Activated T-cell treated with anti-CD3 and anti-CD28 coated beads, Interleukin-2, amount 50 U/mL, for 1 hour (primary cell): ENCODE results near the gene MAP3K3.
A peak's percentile ranks its signal among the peaks of the same experiment; 100 is the strongest.

ENCODE experiments used
- DNase-seq: peaks from one replicate; pipeline ENCODE4 v3.0.0-alpha.2; 2020

Gene MAP3K3

DNA sequence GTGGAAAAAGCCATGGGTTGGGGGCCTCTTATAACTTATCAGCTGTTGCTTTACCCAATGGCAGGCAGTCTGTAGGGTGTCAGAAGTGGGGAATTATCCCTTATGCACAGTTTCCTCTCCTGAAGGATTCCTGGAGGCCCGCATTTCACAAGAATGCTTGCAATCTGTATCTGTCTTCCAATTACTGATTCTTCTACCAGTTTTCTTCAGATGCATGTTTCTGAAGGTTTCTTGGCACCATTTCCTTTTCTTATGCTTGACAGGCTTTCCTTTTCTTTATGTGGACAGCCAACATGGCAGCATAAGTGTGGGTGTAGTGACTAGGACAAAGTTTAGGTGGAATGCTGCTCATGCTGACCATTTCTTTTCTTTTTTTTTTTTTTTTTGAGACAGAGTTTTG is 36.1 kb downstream of the MAP3K3 start:
- no peak for DNase-seq

DNA sequence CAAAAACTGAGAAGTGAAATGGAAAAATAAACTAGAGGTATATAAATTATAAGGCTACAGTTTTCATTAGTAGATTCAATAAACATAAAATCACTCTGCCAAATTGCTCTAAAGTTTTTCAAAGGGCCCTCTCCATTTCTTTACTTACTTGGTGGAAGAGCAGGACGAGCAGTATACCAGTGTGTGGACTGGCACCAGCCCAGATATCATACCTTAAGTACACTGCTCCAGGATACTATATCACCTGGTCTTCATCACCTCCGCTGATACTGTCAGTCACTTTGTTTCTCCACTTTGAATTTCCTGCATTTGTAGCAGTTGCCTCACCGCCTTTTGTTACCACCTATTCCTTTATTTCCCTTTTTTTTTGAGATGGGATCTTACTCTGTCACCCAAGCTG is 37.6 kb downstream of the MAP3K3 start:
- no peak for DNase-seq

DNA sequence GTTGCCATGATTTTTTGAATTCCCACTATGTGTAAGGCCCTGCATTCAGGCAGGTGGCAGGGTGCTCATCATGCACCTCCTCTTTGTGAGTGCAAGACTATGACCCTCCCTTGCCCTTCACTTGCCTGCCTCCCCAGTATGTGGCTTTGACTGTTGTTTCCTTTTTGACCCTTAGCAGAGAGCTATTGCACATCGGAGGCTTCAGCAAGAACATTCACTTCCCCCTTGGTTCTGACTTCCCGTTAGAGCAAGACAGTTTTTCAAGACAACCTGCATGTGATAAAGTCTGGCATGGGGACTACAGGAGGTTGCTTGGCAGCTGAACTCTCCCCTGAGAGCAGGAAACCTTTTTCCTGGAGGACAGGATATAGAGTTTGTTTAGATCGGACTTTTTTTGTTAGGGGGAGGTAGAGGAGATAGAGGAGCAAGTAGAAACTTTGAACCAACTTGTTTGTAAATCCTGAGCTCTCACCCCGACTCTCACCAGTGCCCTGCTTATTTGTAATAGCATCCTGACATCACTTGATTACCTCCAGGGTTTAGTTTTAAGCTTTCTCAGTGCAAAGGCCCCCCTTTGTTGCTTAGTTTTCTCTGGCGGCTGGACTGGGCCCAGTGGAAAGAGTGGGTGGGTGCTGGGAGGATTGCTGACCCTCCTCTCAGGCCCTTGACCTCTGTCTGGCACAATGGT is 43.5 kb downstream of the MAP3K3 start:
- no peak for DNase-seq

DNA sequence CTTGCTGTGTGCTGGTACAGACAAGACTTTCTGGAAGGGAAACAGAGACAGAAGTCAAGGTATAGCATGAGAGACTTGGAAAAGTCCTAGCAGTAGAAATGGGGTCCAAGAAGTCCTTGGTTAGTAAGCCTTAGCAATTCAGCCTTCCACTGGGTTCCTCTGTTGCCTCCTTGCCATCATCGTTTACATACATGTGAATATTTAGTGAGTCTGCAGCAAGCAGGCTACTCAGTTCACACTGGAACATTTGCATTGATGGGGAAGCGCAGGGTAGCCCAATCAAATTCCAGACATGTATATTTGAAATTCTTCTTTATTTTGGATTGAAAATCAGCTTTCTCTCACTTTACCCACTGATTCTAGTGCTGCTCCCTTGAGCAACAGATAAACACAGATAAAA is 50.6 kb downstream of the MAP3K3 start:
- no peak for DNase-seq

DNA sequence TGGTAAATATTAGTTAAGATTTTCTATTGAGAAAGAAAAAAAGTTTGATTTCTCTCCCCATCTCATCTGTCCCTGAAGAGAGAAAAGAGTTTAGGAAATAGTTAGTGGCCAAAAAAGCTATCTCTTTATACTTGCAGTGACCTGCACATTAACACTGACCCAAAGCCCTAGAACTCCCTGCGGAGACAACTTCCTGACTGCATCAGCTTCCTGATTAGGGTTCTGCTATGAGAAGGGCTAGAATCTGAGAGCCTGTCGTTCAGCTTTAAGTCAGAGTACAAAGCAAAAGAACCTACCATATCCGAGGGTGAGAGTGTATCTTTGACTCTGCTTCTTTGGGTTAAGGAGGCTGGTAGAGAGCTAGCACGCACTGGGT is 53.0 kb downstream of the MAP3K3 start:
- DNase-seq, result no peak

DNA sequence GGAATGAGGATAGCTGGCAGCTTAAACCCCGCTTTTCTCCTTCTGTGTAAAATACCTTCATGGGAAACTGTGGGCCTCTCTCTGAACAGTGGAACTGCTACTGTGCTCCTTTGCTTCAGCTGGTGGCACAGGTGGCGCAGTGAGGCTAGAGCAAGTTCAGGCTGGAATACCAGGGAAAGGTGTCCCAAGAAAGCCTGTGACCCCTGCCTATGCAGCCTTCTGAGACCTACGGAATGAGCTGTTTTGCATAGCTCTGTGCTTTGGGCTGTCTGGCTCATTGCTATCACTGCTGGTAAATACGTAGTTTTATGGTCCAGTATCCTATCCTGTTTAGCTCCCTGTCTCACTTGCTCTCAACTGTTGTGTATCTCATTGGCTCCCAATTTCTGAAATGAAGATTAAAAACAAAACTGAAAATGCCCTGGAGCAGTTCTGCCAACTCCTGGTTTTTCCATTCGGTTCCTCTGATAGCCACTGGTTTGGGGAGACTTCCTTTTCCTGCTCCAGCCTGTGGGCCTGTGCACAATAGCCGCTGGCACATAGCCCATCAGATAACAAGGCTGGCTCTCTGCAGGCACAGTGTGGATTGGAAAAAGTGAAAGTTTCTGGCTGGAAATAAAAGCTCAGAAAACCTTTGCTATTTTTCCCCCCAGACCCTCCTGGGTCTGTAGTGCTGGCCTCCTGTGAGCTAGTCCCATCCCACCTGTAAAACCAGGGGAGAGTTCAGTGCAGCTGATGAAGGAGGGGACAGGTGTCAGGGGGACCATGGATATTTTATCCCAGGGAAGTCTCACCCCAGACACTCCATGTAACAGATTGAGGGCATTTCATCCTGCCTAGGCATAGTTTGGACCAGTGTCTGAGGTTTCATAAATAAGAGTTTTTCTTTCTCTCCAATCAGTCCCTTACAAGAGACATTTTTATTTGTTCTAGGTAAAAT is 53.7 kb downstream of the MAP3K3 start:
- no peak for DNase-seq

DNA sequence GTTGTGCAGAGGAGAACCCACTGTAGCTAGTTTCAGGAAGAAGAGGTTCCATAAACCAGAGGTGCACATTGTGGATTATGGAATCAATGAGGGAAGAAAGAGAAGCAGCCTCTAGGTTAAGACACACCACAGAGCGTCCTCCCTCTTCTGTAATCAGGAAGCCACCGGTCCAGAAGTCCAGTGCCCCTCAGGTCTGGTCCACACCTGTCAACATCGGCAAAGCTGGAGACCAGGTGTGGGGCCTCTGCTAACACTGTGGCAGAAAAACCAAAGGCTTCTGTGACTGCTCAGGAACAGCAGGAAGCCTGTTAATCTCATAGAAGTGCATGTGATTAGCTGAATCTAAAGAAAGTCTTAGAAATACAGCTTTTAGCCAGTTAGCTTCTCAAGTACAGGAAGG is 54.4 kb downstream of the MAP3K3 start:
- no peak for DNase-seq

DNA sequence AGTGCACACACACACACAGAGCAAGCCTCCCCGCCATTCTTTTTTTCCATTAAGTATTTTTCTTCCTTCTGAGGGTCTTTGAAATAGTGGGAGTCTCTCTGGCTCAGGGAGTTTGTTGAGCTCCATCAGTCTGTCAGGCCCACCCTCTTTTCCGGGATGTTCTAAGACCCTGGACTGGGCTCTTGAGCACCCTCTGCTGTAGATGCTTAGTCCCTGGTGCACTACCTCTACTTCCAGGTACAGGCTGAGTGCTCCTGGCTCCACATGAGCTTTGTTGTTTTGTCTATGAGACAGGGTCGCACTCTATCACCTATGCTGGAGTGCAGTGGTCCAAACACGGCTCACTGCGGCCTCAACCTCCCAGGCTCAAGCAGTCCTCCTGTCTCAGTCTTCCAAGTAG is 57.0 kb downstream of the MAP3K3 start:
- no peak for DNase-seq

DNA sequence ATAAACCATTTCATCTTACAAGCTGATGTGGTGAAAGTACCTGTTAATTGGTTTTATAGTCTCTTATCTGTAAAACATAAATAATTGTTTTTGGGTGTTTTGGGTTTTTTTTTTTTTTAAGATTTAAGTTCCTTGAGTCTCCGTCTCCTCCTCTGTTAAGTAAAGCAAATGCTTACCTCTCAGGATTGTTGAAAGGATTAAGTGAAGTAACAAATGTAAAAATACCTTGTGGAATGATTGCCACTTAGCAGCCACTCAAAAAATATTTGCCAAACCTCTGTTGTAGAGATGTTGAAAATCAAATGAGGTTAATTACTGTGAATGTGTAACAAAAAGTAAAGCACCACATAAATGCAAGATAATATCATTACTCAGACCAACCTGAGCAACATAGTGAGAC is 58.5 kb downstream of the MAP3K3 start:
- DNase-seq, result no peak

DNA sequence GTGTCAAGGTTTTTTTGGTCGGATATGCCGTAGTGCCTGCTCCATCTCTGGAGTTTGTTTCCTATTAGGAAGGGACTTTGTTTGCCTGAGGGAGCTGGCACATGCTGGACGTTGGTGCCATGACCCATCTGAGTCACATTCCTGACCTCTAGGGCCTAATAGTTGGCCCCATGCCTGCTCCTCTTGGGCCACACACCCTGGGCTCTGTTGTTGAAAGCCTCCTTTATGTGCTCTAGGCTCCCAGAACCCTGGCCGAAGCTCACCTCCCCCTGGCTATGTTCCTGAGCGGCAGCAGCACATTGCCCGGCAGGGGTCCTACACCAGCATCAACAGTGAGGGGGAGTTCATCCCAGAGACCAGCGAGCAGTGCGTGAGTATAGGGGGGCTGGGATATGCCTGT is 59.3 kb downstream of the MAP3K3 start:
- no peak for DNase-seq

DNA sequence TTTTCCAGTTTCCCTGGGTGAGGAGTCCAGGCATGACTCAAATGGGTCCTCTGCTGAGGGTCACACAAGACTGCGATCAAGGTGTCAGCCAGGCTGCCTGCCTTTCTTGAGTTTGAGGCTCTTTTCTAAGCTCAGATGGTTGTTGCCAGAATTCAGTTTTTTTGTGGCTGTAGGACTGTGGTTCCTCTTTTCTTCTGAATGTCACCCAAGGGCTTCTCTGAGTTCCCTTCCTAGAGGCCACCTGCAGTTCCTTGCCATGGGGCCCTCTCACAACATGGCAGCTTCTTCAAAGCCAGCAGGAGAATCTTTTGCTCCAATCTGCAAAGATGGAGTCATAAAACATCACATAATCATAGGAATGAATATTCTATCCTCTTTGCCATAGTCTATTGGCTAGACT is 60.2 kb downstream of the MAP3K3 start:
- no peak for DNase-seq

DNA sequence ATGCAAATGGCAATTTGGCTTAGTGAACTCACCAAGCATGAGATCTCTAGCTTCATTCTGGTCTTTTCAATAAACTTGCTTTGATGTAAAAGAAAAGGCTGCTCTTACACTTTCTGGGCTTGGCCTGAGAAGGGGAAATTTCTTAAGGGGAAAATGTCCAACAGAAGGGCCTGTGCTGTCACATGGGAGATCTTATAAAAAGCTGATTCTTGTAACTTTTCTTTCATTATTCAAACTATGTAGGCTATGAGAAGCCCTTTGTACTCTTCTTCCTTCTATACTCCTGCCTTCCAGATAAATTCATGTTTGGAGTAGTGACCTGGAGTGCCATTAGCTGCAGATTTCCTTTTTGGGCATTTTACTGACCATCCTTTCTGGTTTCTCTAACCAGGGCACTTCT is 60.8 kb downstream of the MAP3K3 start:
- no peak for DNase-seq

DNA sequence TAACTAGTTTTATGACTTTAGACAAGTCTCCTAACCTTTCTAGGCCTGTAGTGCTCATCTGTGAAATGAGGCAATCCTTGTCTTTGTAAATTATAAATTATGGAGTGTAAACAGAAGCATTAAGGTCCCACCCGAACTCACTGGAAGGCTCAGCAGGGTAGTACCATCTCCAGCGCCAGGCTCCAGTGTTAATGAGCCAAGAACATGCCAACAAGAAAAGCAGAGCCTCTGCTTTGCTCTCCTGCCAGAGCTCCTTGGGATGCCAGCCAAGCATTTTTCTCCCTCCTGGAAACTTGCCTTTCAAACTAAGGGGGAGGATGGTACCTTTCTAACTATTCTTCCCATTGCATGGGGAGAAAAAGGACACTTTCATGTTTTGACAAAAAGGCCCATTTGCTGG is 62.8 kb downstream of the MAP3K3 start:
- no peak for DNase-seq

DNA sequence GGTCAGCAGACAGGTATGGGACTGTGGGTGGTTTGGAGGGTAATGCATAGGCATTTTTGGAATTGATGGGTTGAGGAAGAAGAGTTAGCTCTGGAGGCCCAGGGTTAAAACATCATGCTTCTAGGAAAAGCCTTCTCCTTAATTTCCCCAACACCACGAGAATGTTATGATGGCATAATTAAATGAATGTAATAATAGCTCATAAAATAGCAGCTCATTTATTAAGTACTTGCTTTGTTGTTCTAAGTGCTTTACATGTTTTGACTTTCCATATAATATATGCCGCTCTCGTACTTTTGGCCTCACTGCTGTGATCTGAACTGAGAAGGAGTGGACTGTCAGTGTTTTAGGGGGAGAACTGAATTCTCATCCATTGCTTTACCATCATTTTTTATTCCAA is 63.4 kb downstream of the MAP3K3 start:
- DNase-seq, result no peak

DNA sequence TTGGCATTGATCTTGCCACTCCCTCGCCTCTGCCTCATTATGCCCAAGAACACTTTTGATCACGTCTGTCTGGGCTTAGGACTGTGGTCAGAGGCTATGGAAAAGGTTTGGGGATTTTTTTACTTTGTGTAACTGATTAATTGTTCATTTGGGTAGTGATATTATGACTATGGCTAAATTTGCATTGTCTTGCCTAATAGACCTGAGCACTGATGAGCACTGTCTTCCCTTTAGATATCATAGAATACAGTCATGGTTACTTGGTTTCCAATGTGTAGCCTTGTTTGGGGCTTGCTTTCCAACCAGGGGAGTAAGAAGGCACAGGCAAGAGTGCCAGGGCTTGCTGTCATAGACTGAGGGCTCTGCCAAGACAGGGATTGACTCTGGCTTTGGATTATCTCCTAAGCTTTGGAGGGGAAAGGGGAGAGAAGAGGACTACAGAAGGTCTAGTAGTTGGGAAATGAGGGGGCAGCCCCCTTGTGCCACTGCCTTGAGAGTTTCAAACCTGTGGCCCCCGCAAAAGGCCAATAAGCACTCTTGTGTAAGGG is 64.0 kb downstream of the MAP3K3 start:
- no peak for DNase-seq

DNA sequence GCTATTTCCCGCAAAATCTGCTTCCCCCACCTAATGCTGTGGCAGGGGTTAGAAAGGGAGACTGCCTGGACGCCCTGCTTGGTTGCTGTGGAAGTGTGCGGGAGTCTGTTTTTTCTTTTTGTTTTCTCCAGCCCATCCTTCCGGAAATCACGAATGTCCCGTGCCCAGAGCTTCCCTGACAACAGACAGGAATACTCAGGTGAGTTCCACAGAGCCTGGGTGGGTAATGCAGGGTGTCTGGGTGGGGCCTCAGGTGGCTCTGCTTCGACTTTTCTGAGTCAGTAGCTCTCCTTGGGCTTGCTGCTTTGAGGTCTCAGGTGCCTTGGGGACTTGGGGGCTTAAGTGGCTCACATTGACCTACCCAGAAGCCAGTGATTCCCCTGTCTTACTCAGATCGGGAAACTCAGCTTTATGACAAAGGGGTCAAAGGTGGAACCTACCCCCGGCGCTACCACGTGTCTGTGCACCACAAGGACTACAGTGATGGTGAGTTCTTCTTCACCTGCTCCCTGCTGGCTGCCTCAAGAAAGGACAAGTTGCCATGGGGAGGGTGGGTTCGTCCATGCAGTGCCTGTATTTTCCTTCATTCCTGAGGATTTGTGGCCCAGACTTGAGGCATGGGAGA is 66.3 kb downstream of the MAP3K3 start:
- DNase-seq, result no peak

DNA sequence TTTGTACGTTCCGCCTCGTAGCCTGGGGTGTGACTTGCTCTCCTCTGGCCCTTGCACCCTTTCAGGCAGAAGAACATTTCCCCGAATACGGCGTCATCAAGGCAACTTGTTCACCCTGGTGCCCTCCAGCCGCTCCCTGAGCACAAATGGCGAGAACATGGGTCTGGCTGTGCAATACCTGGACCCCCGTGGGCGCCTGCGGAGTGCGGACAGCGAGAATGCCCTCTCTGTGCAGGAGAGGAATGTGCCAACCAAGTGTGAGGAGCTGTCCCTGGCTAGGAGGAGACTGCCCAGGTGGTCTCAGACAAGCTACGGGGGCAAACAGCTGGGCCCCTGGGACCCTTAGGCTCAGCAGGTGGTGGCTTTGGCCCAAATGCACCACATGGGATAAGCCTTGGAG is 67.3 kb downstream of the MAP3K3 start:
- no peak for DNase-seq

DNA sequence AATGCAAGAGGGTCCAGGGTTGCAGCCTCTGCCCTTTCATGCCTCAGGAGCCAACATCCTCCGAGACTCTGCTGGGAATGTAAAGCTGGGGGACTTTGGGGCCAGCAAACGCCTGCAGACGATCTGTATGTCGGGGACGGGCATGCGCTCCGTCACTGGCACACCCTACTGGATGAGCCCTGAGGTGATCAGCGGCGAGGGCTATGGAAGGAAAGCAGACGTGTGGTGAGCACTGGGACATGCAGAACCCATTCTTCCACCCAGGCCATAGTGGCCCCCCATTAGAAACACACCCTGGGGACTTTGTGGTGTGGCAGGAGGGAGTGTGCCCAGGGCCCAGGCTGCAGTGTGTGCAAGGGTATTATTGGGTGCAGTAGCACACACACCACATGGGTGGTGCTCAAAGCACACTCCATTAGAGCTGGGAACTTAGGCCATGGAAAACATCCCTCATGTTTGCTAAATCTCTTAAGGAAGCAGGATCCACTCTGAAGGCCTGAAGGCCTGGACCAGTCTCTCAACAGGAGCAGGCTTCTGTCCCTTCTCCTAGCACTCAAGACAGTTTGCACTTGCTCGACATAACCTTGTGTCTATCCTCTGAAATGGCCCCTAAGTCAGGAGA is 70.1 kb downstream of the MAP3K3 start:
- DNase-seq, result no peak

DNA sequence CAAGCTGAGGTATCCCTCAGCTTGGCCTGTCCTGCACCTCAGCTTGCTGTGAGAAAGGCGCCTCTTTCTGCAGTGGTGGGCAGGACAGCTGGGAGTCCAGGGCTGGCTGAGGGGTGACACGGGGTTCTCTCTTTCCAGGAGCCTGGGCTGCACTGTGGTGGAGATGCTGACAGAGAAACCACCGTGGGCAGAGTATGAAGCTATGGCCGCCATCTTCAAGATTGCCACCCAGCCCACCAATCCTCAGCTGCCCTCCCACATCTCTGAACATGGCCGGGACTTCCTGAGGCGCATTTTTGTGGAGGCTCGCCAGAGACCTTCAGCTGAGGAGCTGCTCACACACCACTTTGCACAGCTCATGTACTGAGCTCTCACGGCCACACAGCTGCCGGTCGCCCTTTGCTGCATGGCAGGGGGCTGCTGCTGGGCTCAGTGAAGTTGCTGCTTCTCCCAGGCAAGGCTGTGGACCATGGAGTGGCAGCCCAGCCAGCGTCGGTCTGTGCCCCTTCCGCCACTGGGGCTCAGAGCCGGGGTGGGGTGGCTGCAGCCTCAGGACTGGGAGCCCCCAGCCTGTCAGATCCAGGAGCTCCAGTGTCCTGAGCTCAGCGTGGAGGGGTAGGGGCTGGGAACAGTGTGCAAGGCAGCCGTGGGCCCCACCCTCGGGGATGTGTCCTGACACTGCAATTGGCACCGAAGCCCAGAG is 71.3 kb downstream of the MAP3K3 start:
- DNase-seq, result no peak

DNA sequence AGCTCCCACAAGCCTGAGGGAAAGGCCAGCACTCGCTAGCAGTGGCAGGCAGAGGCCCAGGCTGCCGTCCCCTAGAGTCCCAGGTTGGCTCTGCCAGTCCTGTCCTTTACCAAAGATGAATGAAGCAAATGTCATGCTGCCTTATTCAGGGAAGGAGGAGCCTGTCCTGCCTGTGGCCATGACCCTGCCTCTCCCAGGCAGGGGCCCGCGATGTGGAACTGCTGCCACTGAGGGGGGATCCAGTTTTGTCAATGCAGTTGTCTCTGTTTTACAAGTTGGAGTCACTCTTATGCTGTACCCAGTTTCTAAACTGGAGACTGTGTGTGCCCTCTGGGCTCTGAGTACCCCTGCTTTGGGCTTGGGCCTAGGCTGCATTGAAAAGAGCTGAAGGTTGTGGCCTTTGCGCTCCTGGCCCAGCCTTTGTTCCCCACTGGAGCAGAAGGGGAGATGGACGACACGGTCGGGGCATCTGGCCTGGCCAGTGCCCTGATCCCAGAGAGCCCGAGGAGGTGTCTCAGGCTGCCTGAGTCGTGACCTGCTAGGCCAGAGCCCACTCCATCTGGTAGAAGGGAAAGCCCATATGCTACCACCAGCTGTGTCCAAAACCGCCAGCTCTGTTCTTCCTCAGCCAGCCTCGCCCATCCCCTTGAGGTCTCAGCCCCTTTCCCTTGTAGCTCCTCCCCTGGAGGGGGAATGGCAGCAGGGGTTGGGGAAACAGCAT is 72.2 kb downstream of the MAP3K3 start:
- peak; percentile 34 for DNase-seq

DNA sequence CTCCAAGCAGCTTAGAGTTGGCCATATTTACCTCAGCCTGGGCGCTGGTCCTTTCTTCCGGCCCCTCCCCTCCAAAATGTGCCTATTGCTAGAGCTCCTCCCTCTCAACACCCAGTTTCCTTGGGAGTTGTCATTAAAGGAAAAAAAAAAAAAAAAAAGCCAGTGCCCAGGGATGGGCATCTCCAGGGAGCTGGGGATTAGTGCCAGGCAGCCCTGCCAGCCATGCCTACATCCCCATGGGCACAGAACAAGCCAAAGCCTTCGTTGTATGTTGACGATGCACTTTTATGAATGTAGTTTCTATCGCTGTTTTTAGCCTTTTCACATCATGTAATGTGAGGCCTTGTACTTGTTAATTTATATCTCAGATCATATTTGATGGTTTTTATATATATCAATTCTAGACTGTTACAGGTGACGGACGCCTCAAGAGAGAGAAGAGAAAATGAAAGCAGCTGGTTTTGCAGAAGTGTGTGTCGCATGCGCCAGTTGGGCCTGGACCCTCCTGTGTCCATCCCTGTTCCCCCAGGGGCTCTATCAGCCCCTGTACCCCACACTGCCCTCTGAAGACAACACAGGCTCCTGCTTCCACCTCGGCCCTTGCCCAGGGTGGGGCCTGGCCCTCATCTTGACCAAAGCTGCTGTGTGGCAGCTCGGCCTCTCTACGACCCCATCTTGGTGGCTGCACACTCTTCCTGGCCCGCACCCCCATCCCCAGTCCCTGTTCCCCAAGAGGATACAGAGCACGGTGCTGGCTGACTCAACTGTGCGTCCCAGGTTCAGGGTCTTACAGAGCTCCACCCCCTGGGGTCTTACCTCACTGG is 72.9 kb downstream of the MAP3K3 start:
- DNase-seq, result peak; percentile 53
